Chondrocyte (in vitro differentiated cells): ENCODE measurements around the gene SORT1. TPM values are rescaled to one million over a fixed set of nuclear protein-coding genes. Genes with fewer than 3 reads are reported as not detected.

Experiments
- DNase-seq: peaks from one replicate; pipeline ENCODE4 v3.0.0; 2021; ENCODE audit warnings: mixed read lengths, low spot score
- H3K27ac Mint-ChIP-seq: one replicate; pipeline ENCODE4 v1.8.0; 2021; ENCODE audit warnings: mild to moderate bottlenecking, moderate library complexity, mixed read lengths; ENCODE audit not compliant: unreplicated experiment
- H3K27me3 Mint-ChIP-seq: 2 replicates; pipeline ENCODE4 v1.8.0; 2021; ENCODE audit warnings: low read depth, mixed read lengths
- H3K36me3 Mint-ChIP-seq: 2 replicates; pipeline ENCODE4 v1.8.0; 2021; ENCODE audit warnings: low read depth, mixed read lengths
- H3K4me1 Mint-ChIP-seq: 2 replicates; pipeline ENCODE4 v1.8.0; 2021; ENCODE audit warnings: low read depth, mild to moderate bottlenecking, mixed read lengths
- H3K4me3 Mint-ChIP-seq: one replicate; pipeline ENCODE4 v1.8.0; 2021; ENCODE audit warnings: mild to moderate bottlenecking, moderate library complexity, mixed read lengths; ENCODE audit not compliant: unreplicated experiment
- H3K9me3 Mint-ChIP-seq: 2 replicates; pipeline ENCODE4 v1.8.0; 2021; ENCODE audit warnings: low read depth, mixed read lengths
- total RNA-seq: library from RNA; stranded (reverse); gene quantifications from 3 replicates; pipeline ENCODE4 v1.2.1, GENCODE V29; 2021
- TF ChIP-seq, protein P1 (sequence below): fragments of 200-600 bp; sonication (generic); IDR thresholded peaks from 2 replicates; pipeline ENCODE4 v1.5.0; 2021; ENCODE audit warnings: antibody characterized with exemption, mild to moderate bottlenecking, moderate library complexity

SORT1 gene
- total RNA-seq, 1 donor from 2014 or later = 107 TPM

DNA sequence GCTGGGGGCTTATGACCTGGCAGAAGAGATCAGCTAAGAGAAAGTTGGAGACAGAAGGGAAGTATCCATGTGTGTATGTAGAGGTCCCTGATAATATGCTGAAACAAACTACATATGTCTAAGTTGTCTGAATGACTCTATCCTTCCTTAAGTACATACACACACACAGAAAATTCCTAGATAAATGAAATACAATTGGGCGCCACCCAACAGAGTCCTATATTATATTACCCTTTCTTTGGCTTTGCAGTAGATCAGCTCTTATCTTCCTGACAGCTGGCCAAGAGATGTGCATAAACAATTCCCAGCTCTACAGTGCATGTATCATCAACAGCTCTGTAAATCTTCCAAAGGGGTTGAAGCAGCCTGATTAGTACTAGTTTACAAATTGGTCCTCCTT is 40.1 kb downstream of the SORT1 start:
- TF ChIP-seq, protein P1, sequence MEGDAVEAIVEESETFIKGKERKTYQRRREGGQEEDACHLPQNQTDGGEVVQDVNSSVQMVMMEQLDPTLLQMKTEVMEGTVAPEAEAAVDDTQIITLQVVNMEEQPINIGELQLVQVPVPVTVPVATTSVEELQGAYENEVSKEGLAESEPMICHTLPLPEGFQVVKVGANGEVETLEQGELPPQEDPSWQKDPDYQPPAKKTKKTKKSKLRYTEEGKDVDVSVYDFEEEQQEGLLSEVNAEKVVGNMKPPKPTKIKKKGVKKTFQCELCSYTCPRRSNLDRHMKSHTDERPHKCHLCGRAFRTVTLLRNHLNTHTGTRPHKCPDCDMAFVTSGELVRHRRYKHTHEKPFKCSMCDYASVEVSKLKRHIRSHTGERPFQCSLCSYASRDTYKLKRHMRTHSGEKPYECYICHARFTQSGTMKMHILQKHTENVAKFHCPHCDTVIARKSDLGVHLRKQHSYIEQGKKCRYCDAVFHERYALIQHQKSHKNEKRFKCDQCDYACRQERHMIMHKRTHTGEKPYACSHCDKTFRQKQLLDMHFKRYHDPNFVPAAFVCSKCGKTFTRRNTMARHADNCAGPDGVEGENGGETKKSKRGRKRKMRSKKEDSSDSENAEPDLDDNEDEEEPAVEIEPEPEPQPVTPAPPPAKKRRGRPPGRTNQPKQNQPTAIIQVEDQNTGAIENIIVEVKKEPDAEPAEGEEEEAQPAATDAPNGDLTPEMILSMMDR = no peak
- DNase-seq = no peak

DNA sequence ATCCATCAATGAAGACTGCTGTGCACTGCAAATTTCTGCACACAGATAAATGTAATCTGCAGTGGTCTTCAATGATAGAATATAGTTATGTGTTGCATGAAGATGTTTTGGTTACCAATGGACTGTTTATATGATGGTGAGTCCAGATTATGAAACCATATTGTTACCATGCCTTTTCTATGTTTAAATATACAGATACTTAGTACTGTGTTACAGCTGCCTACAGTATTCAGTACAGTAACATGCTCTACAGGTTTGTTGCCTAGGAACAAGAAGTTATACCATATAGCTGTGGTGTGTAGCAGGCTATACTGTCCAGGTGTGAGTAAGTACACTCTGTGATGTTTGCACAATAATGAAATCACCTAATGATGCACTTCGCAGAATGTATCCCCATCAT is 40.8 kb downstream of the SORT1 start:
- DNase-seq = no peak
- Mint-ChIP-seq H3K27me3 (no peaks in the 10 kb centered on the region), H3K27ac (peak overlapping the region; percentile 0), H3K4me3 (no peak overlapping the region), H3K9me3 (no peaks in the 10 kb centered on the region), H3K4me1 (peaks cover 20% of the 10 kb centered on the region), H3K36me3 (peaks cover 17% of the 10 kb centered on the region)
- TF ChIP-seq, protein P1 = no peak

More for the DNA sequence above, 40.1 kb downstream of the SORT1 start:
- peaks cover 10% of the 10 kb centered on the region for H3K36me3 Mint-ChIP-seq
- H3K27me3 Mint-ChIP-seq = no peaks in the 10 kb centered on the region
- no peaks in the 10 kb centered on the region for H3K9me3 Mint-ChIP-seq
- H3K27ac Mint-ChIP-seq = no peak overlapping the region
- H3K4me1 Mint-ChIP-seq = peaks cover 23% of the 10 kb centered on the region
- no peak overlapping the region for H3K4me3 Mint-ChIP-seq

DNA sequence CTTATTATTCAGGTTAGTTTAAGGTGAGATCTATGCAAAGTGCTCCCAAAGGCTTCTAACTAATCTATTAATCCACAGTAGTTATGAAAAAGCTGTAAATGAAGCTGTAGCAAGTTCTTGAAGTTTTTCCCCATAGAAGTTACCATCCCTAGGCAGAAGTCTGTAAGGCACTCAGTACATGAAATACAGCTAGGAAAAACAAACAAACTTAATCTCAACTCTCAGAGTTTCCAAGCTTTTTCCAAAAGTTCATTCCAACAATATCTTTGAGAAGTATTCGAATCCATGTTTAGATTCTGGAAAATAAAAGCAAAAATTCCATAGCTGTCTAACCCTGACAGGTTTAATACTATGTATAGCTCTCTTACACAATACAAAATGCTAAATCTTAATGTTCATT is 41.2 kb downstream of the SORT1 start:
- H3K27ac Mint-ChIP-seq = peak overlapping the region; percentile 0
- no peak overlapping the region for H3K4me3 Mint-ChIP-seq
- H3K36me3 Mint-ChIP-seq = peaks cover 21% of the 10 kb centered on the region

DNA sequence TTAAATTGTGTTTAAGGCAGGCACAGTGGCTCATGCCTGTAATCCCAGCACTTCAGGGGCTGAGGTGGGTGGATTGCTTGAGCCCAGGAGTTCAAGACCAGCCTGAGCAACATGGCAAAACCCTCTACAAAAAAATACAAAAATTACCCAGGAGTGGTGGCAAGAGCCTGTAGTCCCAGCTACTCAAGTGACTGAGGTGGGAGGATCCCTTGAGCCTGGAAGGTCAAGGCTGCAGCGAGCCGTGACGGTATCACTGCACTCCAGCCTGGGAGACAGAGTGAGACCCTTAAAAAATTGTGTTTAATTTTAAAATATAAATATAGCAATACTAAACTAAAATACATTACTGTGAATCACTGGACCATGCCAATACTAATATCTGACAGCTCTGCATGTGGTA is 42.8 kb downstream of the SORT1 start:
- Mint-ChIP-seq H3K4me1 (peaks cover 16% of the 10 kb centered on the region), H3K27ac (no peak overlapping the region), H3K9me3 (no peaks in the 10 kb centered on the region), H3K36me3 (peaks cover 30% of the 10 kb centered on the region), H3K27me3 (no peaks in the 10 kb centered on the region), H3K4me3 (no peak overlapping the region)
- TF ChIP-seq, protein P1 = no peak
- DNase-seq = no peak

More for the DNA sequence above, 41.2 kb downstream of the SORT1 start:
- TF ChIP-seq, protein P1 = no peak
- peaks cover 16% of the 10 kb centered on the region for H3K4me1 Mint-ChIP-seq
- no peak for DNase-seq
- no peaks in the 10 kb centered on the region for H3K27me3 Mint-ChIP-seq
- no peaks in the 10 kb centered on the region for H3K9me3 Mint-ChIP-seq

DNA sequence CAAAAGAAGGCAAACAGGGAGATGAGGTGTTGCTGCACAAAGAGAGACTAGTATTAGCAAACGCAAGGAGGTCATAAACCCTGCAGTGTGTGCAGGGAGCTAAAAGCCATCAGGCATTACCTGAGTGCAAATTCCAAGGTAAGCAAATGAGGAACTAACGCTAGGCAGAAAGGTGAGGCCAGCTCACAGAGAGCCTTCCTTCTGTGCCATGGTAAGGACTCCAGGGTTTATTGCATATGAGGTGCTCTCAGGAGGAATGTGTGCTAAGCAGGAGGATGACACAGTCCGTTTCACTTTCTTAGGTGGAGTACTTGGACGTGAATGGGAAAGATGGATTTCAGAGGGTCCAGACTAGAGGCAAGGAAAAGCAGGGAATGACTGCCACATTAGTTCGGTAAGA is 46.3 kb downstream of the SORT1 start:
- Mint-ChIP-seq H3K9me3 (no peaks in the 10 kb centered on the region), H3K27ac (no peak overlapping the region), H3K36me3 (peaks cover 37% of the 10 kb centered on the region), H3K4me3 (no peak overlapping the region), H3K27me3 (no peaks in the 10 kb centered on the region), H3K4me1 (peaks cover 5% of the 10 kb centered on the region)
- no peak for DNase-seq
- TF ChIP-seq, protein P1 = no peak
